H1 (cell line): Measurements from ENCODE around the gene UBB. TPM values are rescaled to one million over a fixed set of nuclear protein-coding genes. Genes with fewer than 3 reads are reported as not detected.

Experiments used
- CTCF ChIA-PET: fragments of 300-600 bp; sonication (Branson Sonifier 250); formaldehyde crosslinking; loops from one replicate; lab custom pipeline; 2021; ENCODE audit not compliant: partially characterized antibody; lab: Charles Lee
- POLR2A ChIA-PET: fragments of 300-600 bp; sonication (Branson Sonifier 250); formaldehyde crosslinking; loops from one replicate; lab custom pipeline; 2021; ENCODE audit warnings: inconsistent platforms; ENCODE audit not compliant: partially characterized antibody; lab: Charles Lee
- DNase-seq, 2 experiments: peaks; one replicate each; pipeline versions ENCODE4 v3.0.0 to v3.0.0-alpha.2; 2010 to 2022; ENCODE audit warnings: low spot score in 2 of 2, low read depth in 1 of 2, mixed read lengths in 1 of 2
- FAIRE-seq: peaks from 2 replicates; lab custom pipeline; 2011; peaks lifted over from hg19 to GRCh38; lab: Jason Lieb, UNC
- H2AFZ ChIP-seq: 2 replicates; pipeline ENCODE4 v1.8.1; 2012; ENCODE audit warnings: low read length, inconsistent platforms
- H2AK5ac ChIP-seq: 2 replicates; pipeline ENCODE4 v1.6.1; 2013; ENCODE audit warnings: low read depth, low read length
- H2BK120ac ChIP-seq: replicated peaks from 2 replicates; pipeline ENCODE3; 2013; ENCODE audit warnings: low read depth, low read length, inconsistent platforms
- H2BK12ac ChIP-seq: 2 replicates; pipeline ENCODE4 v1.6.1; 2013; ENCODE audit warnings: low read depth, low read length
- H2BK15ac ChIP-seq: 2 replicates; pipeline ENCODE4 v1.6.1; 2013; ENCODE audit warnings: low read length
- H2BK20ac ChIP-seq: 2 replicates; pipeline ENCODE4 v1.6.1; 2013; ENCODE audit warnings: low read length
- H2BK5ac ChIP-seq: 2 replicates; pipeline ENCODE4 v1.6.1; 2013; ENCODE audit warnings: low read depth, low read length
- H3K14ac ChIP-seq: 2 replicates; pipeline ENCODE4 v1.6.1; 2013; ENCODE audit warnings: inconsistent platforms; ENCODE audit not compliant: insufficient read length
- H3K18ac ChIP-seq: 2 replicates; pipeline ENCODE4 v1.6.1; 2013; ENCODE audit warnings: low read length; ENCODE audit errors: extremely low read depth
- H3K23ac ChIP-seq: 2 replicates; pipeline ENCODE4 v1.6.1; 2013; ENCODE audit warnings: inconsistent platforms; ENCODE audit not compliant: insufficient read length
- H3K23me2 ChIP-seq: 2 replicates; pipeline ENCODE4 v1.6.1; 2013; ENCODE audit warnings: low read depth, low read length
- H3K27ac ChIP-seq: 2 replicates; pipeline ENCODE4 v1.6.1; 2011; ENCODE audit warnings: low read depth, low read length, inconsistent platforms
- H3K27me3 ChIP-seq, 4 experiments: replicated peaks in 1 of 4; 1 replicate in 1 of 4; 2 replicates in 3 of 4; pipeline versions ENCODE4 v1.6.1 to v1.8.1; 2011 to 2013; ENCODE audit warnings: low read length in 3 of 4, mild to moderate bottlenecking in 3 of 4, inconsistent platforms in 2 of 4, mixed read lengths in 2 of 4, moderate library complexity in 1 of 4; ENCODE audit not compliant: control insufficient read depth in 3 of 4, insufficient read depth in 3 of 4; ENCODE audit errors: extremely low read depth in 1 of 4
- H3K36me3 ChIP-seq, 4 experiments: 2 replicates each; pipeline versions ENCODE4 v1.6.1 to v1.8.1; 2011 to 2013; ENCODE audit warnings: mild to moderate bottlenecking in 4 of 4, low read length in 3 of 4, moderate library complexity in 2 of 4, control low read depth in 1 of 4, inconsistent platforms in 1 of 4; ENCODE audit not compliant: insufficient read depth in 4 of 4, control insufficient read depth in 2 of 4
- H3K4ac ChIP-seq: replicated peaks from 2 replicates; pipeline ENCODE3; 2013; ENCODE audit warnings: low read length, low read depth, mixed read lengths, inconsistent platforms; ENCODE audit not compliant: insufficient read length
- H3K4me1 ChIP-seq, 4 experiments: replicated peaks in 1 of 4; 1 replicate in 1 of 4; 2 replicates in 3 of 4; pipeline versions ENCODE4 v1.6.1 to v1.8.1; 2011 to 2013; ENCODE audit warnings: low read length in 3 of 4, inconsistent platforms in 2 of 4, mixed read lengths in 1 of 4; ENCODE audit not compliant: insufficient read depth in 4 of 4, control insufficient read depth in 3 of 4
- H3K4me2 ChIP-seq, 2 experiments: 2 replicates each; pipeline versions ENCODE4 v1.6.1 to v1.8.1; 2011 to 2013; ENCODE audit warnings: low read depth in 2 of 2, low read length in 2 of 2, control low read depth in 1 of 2, inconsistent platforms in 1 of 2, mild to moderate bottlenecking in 1 of 2; ENCODE audit not compliant: insufficient read depth in 1 of 2
- H3K4me3 ChIP-seq, 4 experiments: fragments of 200-600, 300-600 bp in 1 of 4; sonication (generic), shearing (Covaris generic), sonication (Bioruptor Twin) in 1 of 4; 2 replicates each; pipeline versions ENCODE4 v1.5.1 to v1.8.1; 2011 to 2016; ENCODE audit warnings: low read length in 4 of 4, low read depth in 3 of 4, control low read depth in 2 of 4, inconsistent platforms in 2 of 4, mild to moderate bottlenecking in 2 of 4, mixed read lengths in 1 of 4, moderate library complexity in 1 of 4; ENCODE audit not compliant: insufficient read depth in 2 of 4; ENCODE audit errors: extremely low read depth in 1 of 4
- H3K56ac ChIP-seq: replicated peaks from 2 replicates; pipeline ENCODE3; 2013; ENCODE audit warnings: low read depth, mild to moderate bottlenecking, mixed read lengths, low read length, inconsistent platforms; ENCODE audit not compliant: insufficient read length
- H3K79me1 ChIP-seq: 2 replicates; pipeline ENCODE4 v1.6.1; 2013; ENCODE audit warnings: low read depth, low read length, control low read depth
- H3K79me2 ChIP-seq, 2 experiments: 2 replicates each; pipeline versions ENCODE4 v1.6.1 to v1.8.1; 2012 to 2013; ENCODE audit warnings: low read length in 2 of 2, mild to moderate bottlenecking in 2 of 2, inconsistent platforms in 1 of 2; ENCODE audit not compliant: insufficient read depth in 2 of 2, control insufficient read depth in 1 of 2
- H3K9ac ChIP-seq, 4 experiments: replicated peaks in 1 of 4; 1 replicate in 1 of 4; 2 replicates in 3 of 4; pipeline versions ENCODE4 v1.6.1 to v1.8.1; 2011 to 2013; ENCODE audit warnings: low read depth in 3 of 4, low read length in 3 of 4, control low read depth in 2 of 4, mild to moderate bottlenecking in 2 of 4, moderate library complexity in 2 of 4, inconsistent platforms in 1 of 4; ENCODE audit errors: extremely low read depth in 1 of 4
- H3K9me3 ChIP-seq, 2 experiments: 2 replicates each; pipeline versions ENCODE4 v1.6.1 to v1.8.1; 2012 to 2013; ENCODE audit warnings: mild to moderate bottlenecking in 2 of 2, moderate library complexity in 2 of 2, control low read depth in 1 of 2, inconsistent platforms in 1 of 2, low read depth in 1 of 2, low read length in 1 of 2, mixed read lengths in 1 of 2; ENCODE audit not compliant: insufficient read depth in 2 of 2
- H4K20me1 ChIP-seq, 2 experiments: replicated peaks in 1 of 2; 2 replicates each; pipeline versions ENCODE3 to v1.8.1; 2011 to 2013; ENCODE audit warnings: inconsistent platforms in 2 of 2, low read length in 2 of 2, mild to moderate bottlenecking in 1 of 2; ENCODE audit not compliant: insufficient read depth in 2 of 2, control insufficient read depth in 1 of 2
- H4K5ac ChIP-seq: 2 replicates; pipeline ENCODE4 v1.6.1; 2013; ENCODE audit warnings: low read length, low read depth, mixed read lengths, inconsistent platforms; ENCODE audit not compliant: insufficient read length
- H4K8ac ChIP-seq: 2 replicates; pipeline ENCODE4 v1.8.0; 2013; ENCODE audit warnings: mild to moderate bottlenecking, moderate library complexity, low read length, inconsistent platforms; ENCODE audit not compliant: insufficient read depth; ENCODE audit errors: extremely low read depth
- H4K91ac ChIP-seq: replicated peaks from 2 replicates; pipeline ENCODE3; 2013; ENCODE audit warnings: low read length, mixed read lengths, inconsistent platforms; ENCODE audit not compliant: insufficient read length
- ASH2L ChIP-seq: fragments of 200-600, 300-600 bp; sonication (generic); IDR thresholded peaks from one replicate; pipeline ENCODE4 v1.7.1; 2017; ENCODE audit warnings: low read length
- ATF3 ChIP-seq: IDR thresholded peaks from 2 replicates; pipeline ENCODE4 v1.6.1; 2011; ENCODE audit warnings: low read depth, mild to moderate bottlenecking, low read length; ENCODE audit not compliant: insufficient read depth
- CBX8 ChIP-seq: fragments of 300-800, 300-1000 bp; sonication (generic); IDR thresholded peaks from 2 replicates; pipeline ENCODE4 v1.7.1; 2016; ENCODE audit warnings: low read depth, low read length, borderline replicate concordance
- NRF1 ChIP-seq: IDR thresholded peaks from 2 replicates; pipeline ENCODE4 v1.6.1; 2011; ENCODE audit warnings: mild to moderate bottlenecking, low read depth, low read length, improper control_type of control experiment
- RXRA ChIP-seq: IDR thresholded peaks from 2 replicates; pipeline ENCODE4 v1.6.1; 2011; ENCODE audit warnings: low read depth, mild to moderate bottlenecking, low read length, moderate library complexity; ENCODE audit not compliant: insufficient read depth
- SIN3A ChIP-seq, 2 experiments: IDR thresholded peaks in 1 of 2; conservative IDR thresholded peaks in 1 of 2; 2 replicates each; pipeline ENCODE4 v1.6.1; 2011 to 2012; ENCODE audit warnings: low read length in 2 of 2, improper control_type of control experiment in 1 of 2, low read depth in 1 of 2, mild to moderate bottlenecking in 1 of 2
- SIX5 ChIP-seq: IDR thresholded peaks from 2 replicates; pipeline ENCODE4 v1.6.1; 2011; ENCODE audit warnings: mild to moderate bottlenecking, low read depth, low read length
- SRF ChIP-seq: IDR thresholded peaks from 2 replicates; pipeline ENCODE4 v1.6.1; 2011; ENCODE audit warnings: mild to moderate bottlenecking, low read depth, low read length, moderate library complexity
- SUZ12 ChIP-seq: fragments of 200-600 bp; sonication (generic); IDR thresholded peaks from 2 replicates; pipeline ENCODE4 v1.6.1; 2012; ENCODE audit warnings: mild to moderate bottlenecking, inconsistent platforms, low read length, moderate library complexity, mixed read lengths
- ZNF274 ChIP-seq: IDR thresholded peaks from 2 replicates; pipeline ENCODE4 v1.7.0; 2012; ENCODE audit warnings: low read length, borderline replicate concordance; ENCODE audit errors: extremely low read depth
- WGBS, 2 experiments: shearing (Covaris generic) in 1 of 2; methylation state at CpG; one replicate each; pipeline versions ENCODE4 v1.1.6 to v1.1.7; 2013 to 2015; ENCODE audit warnings: low lambda C conversion rate in 2 of 2, mixed read lengths in 2 of 2, inconsistent platforms in 1 of 2, low coverage in 1 of 2, missing lambda C conversion rate in 1 of 2; ENCODE audit not compliant: insufficient replicate concordance in 2 of 2, insufficient coverage in 1 of 2, insufficient read length in 1 of 2; ENCODE audit errors: extremely low coverage in 1 of 2, missing lambda C conversion rate in 1 of 2; 5-methylcytosine and 5-hydroxymethylcytosine counted together
- polyA plus RNA-seq, 7 experiments: library from polyadenylated mRNA; depleted of rRNA in 3 of 7; stranded (reverse) in 5 of 7; unstranded in 2 of 7; fragments of >200 nt in 5 of 7; fragments of 200-250 nt in 2 of 7; gene quantifications; 1 replicate in 5 of 7; 2 replicates in 1 of 7; 4 replicates in 1 of 7; pipeline versions ENCODE4 v1.2.1 to v1.2.3, GENCODE V29; 2011 to 2013; ENCODE audit warnings: missing spikeins in 2 of 7, mixed read lengths in 2 of 7
- total RNA-seq: library from RNA; stranded (reverse); fragmentation: NEBNext Ultra II Directional; extraction: Animal tissue kit (Norgen Biotek cat#: 25700); gene quantifications from 2 replicates; pipeline ENCODE4 v1.2.1, GENCODE V29; 2021

Gene UBB
- total and polyA plus RNA-seq, 2 of the 8 experiments (the other 6 are each of a cell fraction or from before 2014, with no cell fraction given), result 1,597 to 1,605 TPM

- Histone ChIP-seq H4K8ac (no peak overlapping the region), H3K14ac (no peak overlapping the region), H2BK12ac (peak overlapping the region; percentile 12; the same call in 1 of the 2 replicates), H2BK15ac (0 out of 2 replicates have a peak overlapping the region, but pooled peaks have one; percentile 23), H3K4me1 (peaks cover 0 to 2% (median 0%) of the 10 kb centered on the region in 4 experiments; a peak in 1 of 7 replicates), H3K79me2 (no peaks in the 10 kb centered on the region), H4K20me1 (no peaks in the 10 kb centered on the region), H3K4me3 (no peak overlapping the region), H2BK120ac (no peak overlapping the region), H3K18ac (no peak overlapping the region), H3K27ac (no peak overlapping the region), H2BK20ac (no peak overlapping the region), H4K5ac (no peak overlapping the region), H3K9me3 (no peaks in the 10 kb centered on the region), H2AK5ac (no peak overlapping the region), H2BK5ac (0 out of 2 replicates have a peak overlapping the region, but pooled peaks have one; percentile 24), H3K56ac (no peak overlapping the region), H4K91ac (no peak overlapping the region), H3K23ac (no peak overlapping the region), H3K36me3 (no peaks in the 10 kb centered on the region), H2AFZ (no peak overlapping the region), H3K9ac (no peak overlapping the region), H3K79me1 (no peaks in the 10 kb centered on the region), H3K4me2 (no peak overlapping the region), H3K27me3 (no peaks in the 10 kb centered on the region), H3K4ac (no peak overlapping the region), H3K23me2 (no peaks in the 10 kb centered on the region)
- FAIRE-seq, result no peak
- no peak for DNase-seq
- POLR2A ChIA-PET, result interaction anchor here (0.6 to 3.3 kb wide), 7 partner anchors 11 to 1656 kb away, joined by 3 to 22 read pairs (median 4); partner anchors contain the start of gene UBB
- TF ChIP-seq SUZ12, result no peak
- TF ChIP-seq SIX5, result no peak
- no peak for TF ChIP-seq ASH2L
- no peak for TF ChIP-seq CBX8
- no peak for TF ChIP-seq ZNF274
- no peak for TF ChIP-seq NRF1
- no peak for TF ChIP-seq SRF
- TF ChIP-seq SIN3A (conservative IDR thresholded peaks at IDR 0.05 in 1 of 2, IDR thresholded peaks at IDR 0.05 in 1 of 2; ENCODE audit: low read depth in 1 of 2, low read length in 2 of 2), result no peak
- TF ChIP-seq ATF3, result no peak
- TF ChIP-seq RXRA, result no peak
- CTCF ChIA-PET, result interaction anchor here (0.7 to 2.1 kb wide), 3 partner anchors 14 to 59 kb away, joined by 3 to 9 read pairs (median 3); no protein-coding TSS in a partner anchor
- 92% methylated on average over 10 of the region's 10 CpGs; no CpG with 5 or more reads in 1 of the 2 experiments for WGBS, 2 experiments
These were observed 42.5 kb downstream of the UBB start for GRCh38 chr17:16423226-16423872.
